GM18909 (cell line): ENCODE measurements around the gene PIK3R2.

Experiments
- ATAC-seq: cut with Tn5 transposase; IDR thresholded peaks from one replicate; pipeline ENCODE4 v1.9.1; 2021; ENCODE audit warnings: mild to moderate bottlenecking; ENCODE audit not compliant: unreplicated experiment, poor library complexity

The PIK3R2 gene

GRCh38 chr19:18168673-18169381 lies 15.9 kb downstream of the PIK3R2 start:
- ATAC-seq = no peak

GRCh38 chr19:18170714-18171255 lies 17.8 kb downstream of the PIK3R2 start:
- no peak for ATAC-seq

- no peak for ATAC-seq
Measured at GRCh38 chr19:18171605-18172327, 18.8 kb downstream of the PIK3R2 start.

- no peak for ATAC-seq
Measured at GRCh38 chr19:18172331-18173053, 19.5 kb downstream of the PIK3R2 start.

GRCh38 chr19:18173054-18173571 lies 20.1 kb downstream of the PIK3R2 start:
- ATAC-seq = peak; percentile 35

- ATAC-seq = peak; percentile 49
Measured at GRCh38 chr19:18173572-18174288, 20.8 kb downstream of the PIK3R2 start, which contains the start of gene IFI30. TSS of gene IFI30 (plus strand) at chr19:18173813. CDS start at chr19:18173842, 29 bp downstream.

- ATAC-seq = no peak
Measured at GRCh38 chr19:18174983-18175382, 22.0 kb downstream of the PIK3R2 start.

GRCh38 chr19:18176367-18177310 lies 23.7 kb downstream of the PIK3R2 start:
- no peak for ATAC-seq

- no peak for ATAC-seq
Measured at GRCh38 chr19:18179957-18180356, 27.0 kb downstream of the PIK3R2 start.

GRCh38 chr19:18183529-18183928 lies 30.6 kb downstream of the PIK3R2 start:
- no peak for ATAC-seq

GRCh38 chr19:18185538-18185937 lies 32.6 kb downstream of the PIK3R2 start:
- ATAC-seq = no peak

GRCh38 chr19:18190278-18190677 lies 37.3 kb downstream of the PIK3R2 start:
- ATAC-seq = no peak

- no peak for ATAC-seq
Measured at GRCh38 chr19:18191640-18192062, 38.7 kb downstream of the PIK3R2 start.

- ATAC-seq = peak; percentile 89
Measured at GRCh38 chr19:18192673-18193387, 39.9 kb downstream of the PIK3R2 start, which contains the start of gene MPV17L2. TSS of gene MPV17L2 (plus strand) at chr19:18193218. CDS start at chr19:18193282, 64 bp downstream.

- ATAC-seq = no peak
Measured at GRCh38 chr19:18193388-18194180, 40.6 kb downstream of the PIK3R2 start.

GRCh38 chr19:18194181-18194530 lies 41.2 kb downstream of the PIK3R2 start:
- ATAC-seq = no peak

GRCh38 chr19:18194554-18195238 lies 41.7 kb downstream of the PIK3R2 start:
- ATAC-seq = no peak
